IMR-90 (cell line): Measurements from ENCODE around the gene RAB11FIP3. TPM values are rescaled to one million over a fixed set of nuclear protein-coding genes. Genes with fewer than 3 reads are reported as not detected.

Source experiments
- ATAC-seq: fragments of 200-7000 bp; cut with Tn5 transposase; 2 replicates; pipeline ENCODE4 v1.9.1; 2020; ENCODE audit warnings: low read depth, mild to moderate bottlenecking, moderate library complexity
- BruUV-seq: library from RNA; stranded (reverse); fragments of 400-500 nt; replicated peaks from 2 replicates; lab custom pipeline; 2021; lab: Mats Ljungman, UMichigan
- CTCF ChIA-PET: fragments of 300-600 bp; formaldehyde crosslinking; extraction: SDS; loops from one replicate; lab custom pipeline; 2021; ENCODE audit warnings: antibody characterized with exemption; lab: Yijun Ruan, JAX
- POLR2A ChIA-PET: fragments of 300-600 bp; sonication (Branson Sonifier 250); formaldehyde crosslinking; loops from one replicate; lab custom pipeline; 2022; ENCODE audit warnings: antibody characterized with exemption; ENCODE audit not compliant: unreplicated experiment; lab: Charles Lee
- DNase-seq: peaks from one replicate; pipeline ENCODE4 v3.0.0; 2013
- H2AFZ ChIP-seq: replicated peaks from 2 replicates; pipeline ENCODE3; 2013; ENCODE audit warnings: low read length, mild to moderate bottlenecking; ENCODE audit not compliant: poor library complexity
- H2AK5ac ChIP-seq: 2 replicates; pipeline ENCODE4 v1.6.1; 2013; ENCODE audit warnings: low read depth, low read length, inconsistent platforms
- H2AK9ac ChIP-seq: replicated peaks from 2 replicates; pipeline ENCODE3; 2013; ENCODE audit warnings: mild to moderate bottlenecking, low read depth, low read length, moderate library complexity; ENCODE audit not compliant: poor library complexity
- H2BK120ac ChIP-seq: 2 replicates; pipeline ENCODE4 v1.6.1; 2013; ENCODE audit warnings: low read depth, low read length, inconsistent platforms
- H2BK15ac ChIP-seq: 3 replicates; pipeline ENCODE4 v1.6.1; 2013; ENCODE audit warnings: low read depth, low read length, inconsistent platforms
- H2BK20ac ChIP-seq: 2 replicates; pipeline ENCODE4 v1.6.1; 2013; ENCODE audit warnings: low read depth, mild to moderate bottlenecking, inconsistent platforms, low read length, moderate library complexity
- H2BK5ac ChIP-seq: 2 replicates; pipeline ENCODE4 v1.6.1; 2013; ENCODE audit warnings: mild to moderate bottlenecking, low read depth, low read length, inconsistent platforms; ENCODE audit not compliant: poor library complexity, severe bottlenecking
- H3K14ac ChIP-seq: replicated peaks from 2 replicates; pipeline ENCODE4 v1.6.1; 2013; ENCODE audit warnings: low read depth, low read length, inconsistent platforms
- H3K18ac ChIP-seq: 2 replicates; pipeline ENCODE4 v1.6.1; 2013; ENCODE audit warnings: low read depth, low read length, control low read depth
- H3K23ac ChIP-seq: 2 replicates; pipeline ENCODE4 v1.6.1; 2013; ENCODE audit warnings: low read depth, low read length, inconsistent platforms
- H3K27ac ChIP-seq: 2 replicates; pipeline ENCODE4 v1.5.1; 2013; ENCODE audit warnings: mild to moderate bottlenecking, control low read depth, low read length; ENCODE audit not compliant: insufficient read depth
- H3K27me3 ChIP-seq: 2 replicates; pipeline ENCODE4 v1.6.1; 2013; ENCODE audit warnings: low read length; ENCODE audit not compliant: control insufficient read depth, insufficient read depth
- H3K36me3 ChIP-seq: 2 replicates; pipeline ENCODE4 v1.6.1; 2013; ENCODE audit warnings: low read length, mixed read lengths; ENCODE audit not compliant: control insufficient read depth, insufficient read depth
- H3K4ac ChIP-seq: 2 replicates; pipeline ENCODE4 v1.6.1; 2013; ENCODE audit warnings: low read depth, low read length, inconsistent platforms
- H3K4me1 ChIP-seq: 2 replicates; pipeline ENCODE4 v1.6.1; 2013; ENCODE audit warnings: low read length, mixed read lengths; ENCODE audit not compliant: control insufficient read depth, insufficient read depth
- H3K4me2 ChIP-seq: 2 replicates; pipeline ENCODE4 v1.6.1; 2013; ENCODE audit warnings: low read depth, mild to moderate bottlenecking, control low read depth, low read length, moderate library complexity
- H3K4me3 ChIP-seq: 2 replicates; pipeline ENCODE4 v1.5.1; 2013; ENCODE audit warnings: low read depth, mild to moderate bottlenecking, control low read depth, low read length, moderate library complexity; ENCODE audit not compliant: insufficient read depth
- H3K56ac ChIP-seq: 2 replicates; pipeline ENCODE4 v1.6.1; 2013; ENCODE audit warnings: low read length, inconsistent platforms; ENCODE audit not compliant: insufficient read depth; ENCODE audit errors: extremely low read depth
- H3K79me1 ChIP-seq, 2 experiments: 2 replicates each; pipeline ENCODE4 v1.6.1; 2013; ENCODE audit warnings: low read length in 2 of 2, inconsistent platforms in 1 of 2, low read depth in 1 of 2
- H3K9ac ChIP-seq: 2 replicates; pipeline ENCODE4 v1.6.1; 2013; ENCODE audit warnings: low read depth, low read length, control low read depth
- H3K9me1 ChIP-seq: 2 replicates; pipeline ENCODE4 v1.6.1; 2013; ENCODE audit warnings: low read length, inconsistent platforms; ENCODE audit not compliant: insufficient read depth
- H3K9me3 ChIP-seq: 2 replicates; pipeline ENCODE4 v1.6.1; 2013; ENCODE audit warnings: low read length; ENCODE audit not compliant: control insufficient read depth, insufficient read depth
- H4K20me1 ChIP-seq: 2 replicates; pipeline ENCODE4 v1.6.1; 2013; ENCODE audit warnings: low read length, inconsistent platforms; ENCODE audit not compliant: insufficient read depth
- H4K5ac ChIP-seq: 2 replicates; pipeline ENCODE4 v1.6.1; 2013; ENCODE audit warnings: mild to moderate bottlenecking, low read depth, low read length, control low read depth
- H4K8ac ChIP-seq, 2 experiments: 2 replicates each; pipeline ENCODE4 v1.6.1; 2013; ENCODE audit warnings: low read depth in 2 of 2, low read length in 2 of 2, control low read depth in 1 of 2, inconsistent platforms in 1 of 2
- H4K91ac ChIP-seq: 2 replicates; pipeline ENCODE4 v1.6.1; 2013; ENCODE audit warnings: low read depth, low read length, inconsistent platforms; ENCODE audit not compliant: insufficient read depth
- CHD1 ChIP-seq: IDR thresholded peaks from 2 replicates; pipeline ENCODE4 v1.6.1; 2012; ENCODE audit warnings: low read depth, low read length, improper control_type of control experiment
- MAZ ChIP-seq: IDR thresholded peaks from 2 replicates; pipeline ENCODE4 v1.6.1; 2012; ENCODE audit warnings: low read depth, mild to moderate bottlenecking, low read length, improper control_type of control experiment, moderate library complexity, borderline replicate concordance
- RAD21 ChIP-seq: IDR thresholded peaks from 2 replicates; pipeline ENCODE4 v1.6.1; 2012; ENCODE audit warnings: low read length, improper control_type of control experiment
- SMC3 ChIP-seq: fragments of 150-350 bp; IDR thresholded peaks from 2 replicates; pipeline ENCODE4 v1.6.1; 2016; ENCODE audit warnings: low read depth, mild to moderate bottlenecking, antibody characterized with exemption, low read length, moderate library complexity
- WGBS, 2 experiments: methylation state at CpG; one replicate each; pipeline versions ENCODE4 v1.1.5 to v1.1.7; 2013; ENCODE audit warnings: missing lambda C conversion rate in 2 of 2; ENCODE audit not compliant: insufficient read length in 1 of 2; ENCODE audit errors: extremely low coverage in 2 of 2; 5-methylcytosine and 5-hydroxymethylcytosine counted together
- dilution Hi-C: fragments of 300-500 bp; cut with HindIII; formaldehyde crosslinking; loops from one replicate; pipeline ENCODE4 v1.14.3; 2018; ENCODE audit warnings: low sequenced_read_pairs; ENCODE audit not compliant: unreplicated experiment
- in situ Hi-C: fragments of 300-500 bp; cut with MboI; formaldehyde crosslinking; loops from 3 replicates; pipeline ENCODE4 v1.14.3; 2019; ENCODE audit warnings: low sequenced_read_pairs, inconsistent platforms, mixed read lengths
- intact Hi-C: fragments of 100-400 bp; cut with micrococcal nuclease; formaldehyde crosslinking; loops from 2 replicates; pipeline ENCODE4 v1.10.0; 2022
- polyA plus RNA-seq, 3 experiments: library from polyadenylated mRNA; depleted of rRNA; stranded (reverse); fragments of >200 nt; gene quantifications; 2 replicates each; pipeline ENCODE4 v1.2.3, GENCODE V29; 2012; ENCODE audit warnings: low replicate concordance in 1 of 3
- total RNA-seq: library from RNA; depleted of rRNA; stranded (reverse); fragments of >200 nt; gene quantifications from 2 replicates; pipeline ENCODE4 v1.2.3, GENCODE V29; 2012
- TF ChIP-seq, protein P1 (sequence below): fragments of 150-350 bp; IDR thresholded peaks from 2 replicates; pipeline ENCODE4 v1.6.1; 2016; ENCODE audit warnings: low read depth, mild to moderate bottlenecking, low read length, moderate library complexity, borderline replicate concordance

RAB11FIP3 gene
- total and polyA plus RNA-seq, 2 of the 4 experiments (the other 2 are of a cell fraction), result 7.5 to 22.5 TPM

DNA sequence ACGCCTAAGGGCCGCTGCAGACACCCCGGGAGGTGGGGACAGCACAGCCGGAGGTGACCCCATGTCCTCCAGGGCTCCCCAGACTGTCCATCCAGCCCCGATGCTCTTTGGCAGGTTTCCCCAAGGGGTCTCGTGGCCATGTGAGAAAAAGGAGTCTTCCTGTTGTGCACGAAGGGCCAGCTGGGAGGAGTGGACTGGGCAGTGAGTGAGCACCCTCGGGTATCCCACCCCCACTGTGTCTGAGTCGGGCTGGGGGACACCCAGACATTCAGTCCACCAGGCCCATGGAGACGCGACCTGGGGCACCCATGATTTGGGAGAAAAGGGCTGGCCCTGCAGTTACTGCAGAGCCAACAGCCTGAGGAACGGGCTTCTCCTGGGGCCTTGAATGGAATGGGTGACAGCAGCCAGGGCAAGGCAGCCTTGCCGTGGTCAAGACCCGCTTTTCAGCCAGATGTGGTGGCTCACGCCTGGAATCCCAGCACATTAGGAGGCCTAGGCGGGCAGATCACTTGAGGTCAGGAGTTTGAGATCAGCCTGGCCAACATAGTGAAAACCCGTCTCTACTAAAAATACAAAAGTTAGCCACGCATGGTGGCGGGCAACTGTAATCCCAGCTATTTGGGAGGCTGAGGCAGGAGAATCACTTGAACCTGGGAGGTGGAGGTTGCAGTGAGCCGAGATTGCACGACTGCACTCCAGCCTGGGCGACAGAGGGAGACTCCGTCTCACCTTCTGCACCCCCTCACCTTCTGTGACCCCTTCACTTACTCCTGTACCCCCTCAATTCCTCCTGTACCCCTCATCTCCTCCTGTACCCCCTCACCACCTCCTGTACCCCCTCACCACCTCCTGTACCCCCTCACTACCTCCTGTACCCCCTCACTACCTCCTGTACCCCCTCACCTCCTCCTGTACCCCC lies 78.0 kb downstream of the RAB11FIP3 start:
- Histone ChIP-seq H3K9ac (no peak overlapping the region), H3K4me3 (no peak overlapping the region), H2BK15ac (no peak overlapping the region), H2BK120ac (no peak overlapping the region), H2BK5ac (no peak overlapping the region), H3K36me3 (peaks cover 13% of the 10 kb centered on the region; the same call in 1 of the 2 replicates), H4K91ac (no peak overlapping the region), H2AFZ (no peak overlapping the region), H3K4me2 (no peak overlapping the region), H3K27me3 (no peaks in the 10 kb centered on the region), H3K4ac (no peak overlapping the region), H2BK20ac (no peak overlapping the region), H2AK5ac (no peak overlapping the region), H4K5ac (no peak overlapping the region), H3K56ac (no peak overlapping the region), H3K14ac (no peak overlapping the region), H3K9me1 (no peaks in the 10 kb centered on the region), H3K27ac (no peak overlapping the region), H4K8ac (no peak overlapping the region), H3K23ac (no peak overlapping the region), H3K9me3 (no peaks in the 10 kb centered on the region), H2AK9ac (no peak overlapping the region), H3K18ac (no peak overlapping the region), H3K79me1 (no peaks in the 10 kb centered on the region), H3K4me1 (no peaks in the 10 kb centered on the region), H4K20me1 (no peaks in the 10 kb centered on the region)
- CTCF ChIA-PET, result no interaction called here
- TF ChIP-seq RAD21, result no peak
- no peak for TF ChIP-seq MAZ
- TF ChIP-seq, protein P1, sequence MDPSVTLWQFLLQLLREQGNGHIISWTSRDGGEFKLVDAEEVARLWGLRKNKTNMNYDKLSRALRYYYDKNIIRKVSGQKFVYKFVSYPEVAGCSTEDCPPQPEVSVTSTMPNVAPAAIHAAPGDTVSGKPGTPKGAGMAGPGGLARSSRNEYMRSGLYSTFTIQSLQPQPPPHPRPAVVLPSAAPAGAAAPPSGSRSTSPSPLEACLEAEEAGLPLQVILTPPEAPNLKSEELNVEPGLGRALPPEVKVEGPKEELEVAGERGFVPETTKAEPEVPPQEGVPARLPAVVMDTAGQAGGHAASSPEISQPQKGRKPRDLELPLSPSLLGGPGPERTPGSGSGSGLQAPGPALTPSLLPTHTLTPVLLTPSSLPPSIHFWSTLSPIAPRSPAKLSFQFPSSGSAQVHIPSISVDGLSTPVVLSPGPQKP, result no peak
- no peak for TF ChIP-seq CHD1
- no peak for TF ChIP-seq SMC3
- ATAC-seq (no peak), DNase-seq (no peak)
- intact Hi-C loops (no loop called here), in situ Hi-C loops (no loop called here), dilution Hi-C loops (no loop called here)
- no TSS peak for BruUV-seq
- POLR2A ChIA-PET, result no interaction called here
- 92% methylated on average over 7 of the region's 23 CpGs; no CpG with 5 or more reads in 1 of the 2 experiments for WGBS, 2 experiments
